OCI-LY3 (cell line): Measurements from ENCODE around the gene PALD1.

Source experiments
- H2AFZ ChIP-seq: fragments of 200-600, 300-600 bp; shearing (Covaris generic); 2 replicates; pipeline ENCODE4 v1.6.0; 2014; ENCODE audit warnings: antibody characterized with exemption, low read depth, low read length
- H3K27ac ChIP-seq: fragments of 200-600, 300-600 bp; sonication (generic); 2 replicates; pipeline ENCODE4 v1.5.1; 2014; ENCODE audit warnings: mild to moderate bottlenecking, low read length, moderate library complexity, mixed read lengths
- H3K27me3 ChIP-seq: fragments of 200-600, 300-600 bp; sonication (generic); 2 replicates; pipeline ENCODE4 v1.6.1; 2014; ENCODE audit warnings: low read depth, low read length, mixed read lengths
- H3K36me3 ChIP-seq: fragments of 200-600, 300-600 bp; sonication (generic); replicated peaks from 2 replicates; pipeline ENCODE3; 2014; ENCODE audit warnings: low read depth, low read length, mixed read lengths
- H3K4me1 ChIP-seq: fragments of 300-600, 200-600 bp; sonication (generic); 2 replicates; pipeline ENCODE4 v1.6.1; 2014; ENCODE audit warnings: low read length, mixed read lengths
- H3K4me2 ChIP-seq: fragments of 200-600, 300-600 bp; sonication (generic); 2 replicates; pipeline ENCODE4 v1.6.1; 2014; ENCODE audit warnings: low read length, mixed read lengths
- H3K4me3 ChIP-seq: fragments of 300-600, 200-600 bp; sonication (generic); 2 replicates; pipeline ENCODE4 v1.5.1; 2014; ENCODE audit warnings: antibody characterized with exemption, mild to moderate bottlenecking, low read length, moderate library complexity
- H3K79me2 ChIP-seq: fragments of 300-600, 200-600 bp; shearing (Covaris generic); 2 replicates; pipeline ENCODE4 v1.6.1; 2014; ENCODE audit warnings: mild to moderate bottlenecking, low read length, mixed read lengths
- H3K9ac ChIP-seq: fragments of 300-600, 200-600 bp; shearing (Covaris generic); 2 replicates; pipeline ENCODE4 v1.6.0; 2014; ENCODE audit warnings: mild to moderate bottlenecking, low read length, moderate library complexity
- H3K9me3 ChIP-seq: fragments of 200-600, 300-600 bp; shearing (Covaris generic); 2 replicates; pipeline ENCODE4 v1.6.1; 2014; ENCODE audit warnings: low read length, mixed read lengths; ENCODE audit not compliant: insufficient read depth
- H4K20me1 ChIP-seq: fragments of 200-600, 300-600 bp; sonication (generic); 2 replicates; pipeline ENCODE4 v1.6.1; 2016; ENCODE audit warnings: low read length, mixed read lengths; ENCODE audit not compliant: insufficient read depth
- EZH2phosphoT487 ChIP-seq: fragments of 200-600 bp; shearing (Covaris generic); IDR thresholded peaks from 2 replicates; pipeline ENCODE4 v1.6.1; 2018; ENCODE audit warnings: antibody characterized with exemption, mixed run types, low read depth
- TF ChIP-seq, protein P1 (sequence below): fragments of 200-600, 300-600 bp; sonication (generic); IDR thresholded peaks from 2 replicates; pipeline ENCODE4 v1.5.1; 2014; ENCODE audit warnings: antibody characterized with exemption, low read length, low read depth

PALD1 gene

DNA sequence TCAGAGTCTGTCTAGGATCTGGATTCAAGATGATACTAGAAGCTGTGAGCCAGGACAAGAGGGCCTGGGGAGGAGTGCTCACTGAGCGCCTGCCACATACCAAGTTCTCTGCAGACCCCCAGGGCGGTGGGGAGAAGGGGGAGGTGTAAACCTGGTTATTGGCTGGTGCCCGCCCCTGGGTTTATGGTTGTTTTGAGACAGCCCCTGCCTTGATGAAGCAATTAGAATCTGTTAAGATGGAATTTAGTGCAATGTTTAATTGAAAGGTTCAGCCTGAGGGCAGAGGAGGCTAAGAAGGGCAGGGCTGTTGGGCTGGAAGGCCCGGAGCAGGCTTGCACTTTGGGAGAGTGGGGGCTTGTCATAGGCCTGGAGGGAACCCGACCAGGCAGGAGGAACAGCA lies 81.3 kb downstream of the PALD1 start:
- Histone ChIP-seq H3K4me1 (no peaks in the 10 kb centered on the region), H4K20me1 (no peaks in the 10 kb centered on the region), H3K36me3 (no peaks in the 10 kb centered on the region), H3K27ac (no peak overlapping the region), H3K79me2 (no peaks in the 10 kb centered on the region), H3K9ac (no peak overlapping the region), H3K27me3 (no peaks in the 10 kb centered on the region), H3K4me3 (no peak overlapping the region), H3K9me3 (no peaks in the 10 kb centered on the region), H2AFZ (no peak overlapping the region), H3K4me2 (no peak overlapping the region)
- TF ChIP-seq, protein P1, sequence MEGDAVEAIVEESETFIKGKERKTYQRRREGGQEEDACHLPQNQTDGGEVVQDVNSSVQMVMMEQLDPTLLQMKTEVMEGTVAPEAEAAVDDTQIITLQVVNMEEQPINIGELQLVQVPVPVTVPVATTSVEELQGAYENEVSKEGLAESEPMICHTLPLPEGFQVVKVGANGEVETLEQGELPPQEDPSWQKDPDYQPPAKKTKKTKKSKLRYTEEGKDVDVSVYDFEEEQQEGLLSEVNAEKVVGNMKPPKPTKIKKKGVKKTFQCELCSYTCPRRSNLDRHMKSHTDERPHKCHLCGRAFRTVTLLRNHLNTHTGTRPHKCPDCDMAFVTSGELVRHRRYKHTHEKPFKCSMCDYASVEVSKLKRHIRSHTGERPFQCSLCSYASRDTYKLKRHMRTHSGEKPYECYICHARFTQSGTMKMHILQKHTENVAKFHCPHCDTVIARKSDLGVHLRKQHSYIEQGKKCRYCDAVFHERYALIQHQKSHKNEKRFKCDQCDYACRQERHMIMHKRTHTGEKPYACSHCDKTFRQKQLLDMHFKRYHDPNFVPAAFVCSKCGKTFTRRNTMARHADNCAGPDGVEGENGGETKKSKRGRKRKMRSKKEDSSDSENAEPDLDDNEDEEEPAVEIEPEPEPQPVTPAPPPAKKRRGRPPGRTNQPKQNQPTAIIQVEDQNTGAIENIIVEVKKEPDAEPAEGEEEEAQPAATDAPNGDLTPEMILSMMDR = no peak
- no peak for TF ChIP-seq EZH2phosphoT487

DNA sequence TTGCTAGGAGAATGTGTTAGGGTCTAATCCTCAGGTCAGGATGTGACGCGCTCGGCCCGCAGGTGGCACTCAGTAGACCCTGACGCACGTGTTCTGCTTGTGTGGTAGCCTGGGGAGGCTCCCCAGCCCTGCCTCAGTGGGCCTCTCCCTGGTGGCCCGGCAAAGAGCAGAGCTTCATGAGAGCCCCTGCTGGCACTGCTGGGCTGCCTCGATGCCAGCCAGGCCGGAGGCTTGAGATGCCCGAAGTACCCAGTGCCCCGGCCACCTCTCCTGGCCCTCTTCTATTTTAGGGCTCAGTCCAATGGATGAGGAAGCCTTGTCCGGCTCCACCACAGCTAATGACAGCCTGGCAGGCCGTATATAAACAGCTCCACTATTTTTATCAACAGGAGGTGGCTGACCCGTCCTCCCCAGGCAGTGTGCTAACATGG lies 82.0 kb downstream of the PALD1 start:
- no peaks in the 10 kb centered on the region for H3K36me3 ChIP-seq
- H3K27me3 ChIP-seq = no peaks in the 10 kb centered on the region
- H3K79me2 ChIP-seq = no peaks in the 10 kb centered on the region
- H2AFZ ChIP-seq = no peak overlapping the region
- no peaks in the 10 kb centered on the region for H3K4me1 ChIP-seq
- H3K4me2 ChIP-seq = no peak overlapping the region
- H3K9me3 ChIP-seq = no peaks in the 10 kb centered on the region
- no peak for TF ChIP-seq EZH2phosphoT487
- TF ChIP-seq, protein P1 = no peak
- no peak overlapping the region for H3K4me3 ChIP-seq
- H4K20me1 ChIP-seq = no peaks in the 10 kb centered on the region
- H3K27ac ChIP-seq = no peak overlapping the region
- H3K9ac ChIP-seq = no peak overlapping the region

DNA sequence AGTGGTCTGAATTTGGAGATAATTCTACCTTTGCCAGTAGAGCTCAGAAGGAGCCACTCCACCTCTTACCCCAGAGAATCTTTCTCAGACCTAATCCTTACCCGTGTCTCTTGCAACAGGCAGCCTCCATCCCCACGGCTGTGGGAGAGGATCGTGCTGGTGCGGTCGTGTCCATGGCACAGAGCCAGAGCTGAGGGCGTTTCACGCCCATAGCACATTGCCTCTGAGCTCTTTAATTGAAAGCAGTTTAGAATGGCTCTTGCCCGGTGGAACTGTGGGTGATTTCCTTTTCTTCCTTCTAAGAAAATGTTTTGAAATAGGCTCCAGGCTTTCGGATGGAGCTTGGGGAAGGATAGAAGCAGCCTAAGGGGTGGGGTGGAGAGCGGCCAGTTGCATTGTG lies 82.5 kb downstream of the PALD1 start:
- TF ChIP-seq EZH2phosphoT487 = no peak
- TF ChIP-seq, protein P1 = no peak
- no peak overlapping the region for H3K27ac ChIP-seq
- H3K79me2 ChIP-seq = no peaks in the 10 kb centered on the region
- no peaks in the 10 kb centered on the region for H3K36me3 ChIP-seq
- no peaks in the 10 kb centered on the region for H3K4me1 ChIP-seq
- H2AFZ ChIP-seq = no peak overlapping the region
- H3K4me3 ChIP-seq = no peak overlapping the region
- no peaks in the 10 kb centered on the region for H3K9me3 ChIP-seq
- no peaks in the 10 kb centered on the region for H3K27me3 ChIP-seq
- no peaks in the 10 kb centered on the region for H4K20me1 ChIP-seq
- no peak overlapping the region for H3K9ac ChIP-seq
- H3K4me2 ChIP-seq = no peak overlapping the region

DNA sequence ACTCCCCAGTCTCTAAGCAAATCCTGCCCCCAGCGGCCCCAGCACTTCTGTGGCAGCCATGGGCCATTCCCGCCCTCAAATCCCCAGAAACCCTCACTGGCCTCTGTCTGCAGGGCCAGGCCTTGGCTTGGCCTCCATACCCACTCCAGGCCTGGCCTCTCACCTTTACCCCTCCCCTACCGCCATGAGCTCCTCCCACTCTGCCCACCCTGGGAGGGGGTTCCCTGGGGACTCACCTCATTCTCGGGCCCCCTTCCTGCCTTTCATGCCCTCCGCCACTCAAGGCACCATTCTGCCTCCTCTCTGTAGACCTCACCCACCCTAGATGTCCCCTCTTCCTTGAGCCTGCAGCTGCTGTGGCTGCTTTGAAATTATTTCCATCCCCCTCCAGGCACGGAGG lies 83.0 kb downstream of the PALD1 start:
- no peak for TF ChIP-seq EZH2phosphoT487
- TF ChIP-seq, protein P1 = no peak
- H2AFZ ChIP-seq = no peak overlapping the region

More for the DNA sequence above, 83.0 kb downstream of the PALD1 start:
- H3K4me3 ChIP-seq = no peak overlapping the region
- no peaks in the 10 kb centered on the region for H3K9me3 ChIP-seq
- H3K9ac ChIP-seq = no peak overlapping the region
- no peaks in the 10 kb centered on the region for H3K4me1 ChIP-seq
- no peaks in the 10 kb centered on the region for H3K36me3 ChIP-seq
- H3K27me3 ChIP-seq = no peaks in the 10 kb centered on the region
- no peaks in the 10 kb centered on the region for H3K79me2 ChIP-seq
- no peak overlapping the region for H3K27ac ChIP-seq
- H4K20me1 ChIP-seq = no peaks in the 10 kb centered on the region
- H3K4me2 ChIP-seq = no peak overlapping the region
